NCI-H1092 treated with DMSO at 0.1 percent for 48 hours (cell line): ENCODE data around the gene UGT1A9.
"Not testable (repeated sequence)": the region's sequence is repeated elsewhere in the genome, so short reads cannot be mapped to it uniquely, and the experiment has no call there.

Source experiments
- DNase-seq: peaks from one replicate; lab custom pipeline; 2025; lab: John Stamatoyannopoulos, UW

Gene UGT1A9

GRCh38 chr2:233711312-233712008, 39.8 kb downstream of the UGT1A9 start:
- peak; percentile 52 for DNase-seq

- no peak for DNase-seq
Observed at GRCh38 chr2:233712611-233713261, 41.0 kb downstream of the UGT1A9 start, which contains the start of gene UGT1A5. Gene UGT1A5 (plus strand): TSS chr2:233712907. CDS start chr2:233712992, 85 bp downstream.

- DNase-seq: no peak
Observed at GRCh38 chr2:233713262-233713615, 41.5 kb downstream of the UGT1A9 start.

GRCh38 chr2:233714121-233714520, 42.4 kb downstream of the UGT1A9 start:
- DNase-seq: no peak

- DNase-seq: no peak
Observed at GRCh38 chr2:233718552-233718951, 46.9 kb downstream of the UGT1A9 start, which contains the start of gene UGT1A4. Gene UGT1A4 (plus strand): TSS chr2:233718736. CDS start chr2:233718821, 85 bp downstream.

- DNase-seq: no peak
Observed at GRCh38 chr2:233728723-233729301, 57.1 kb downstream of the UGT1A9 start, which contains the start of gene UGT1A3. Gene UGT1A3 (plus strand): TSS chr2:233729042. CDS start chr2:233729127, 85 bp downstream.

GRCh38 chr2:233736868-233737653, 65.4 kb downstream of the UGT1A9 start:
- DNase-seq: not testable (repeated sequence)

- DNase-seq: no peak
Observed at GRCh38 chr2:233740870-233741269, 69.2 kb downstream of the UGT1A9 start.

- DNase-seq: no peak
Observed at GRCh38 chr2:233743464-233744259, 72.0 kb downstream of the UGT1A9 start.

GRCh38 chr2:233745073-233745755, 73.5 kb downstream of the UGT1A9 start:
- no peak for DNase-seq

- not testable (repeated sequence) for DNase-seq
Observed at GRCh38 chr2:233745838-233746237, 74.1 kb downstream of the UGT1A9 start.

GRCh38 chr2:233746475-233747282, 75.0 kb downstream of the UGT1A9 start:
- DNase-seq: no peak

- no peak for DNase-seq
Observed at GRCh38 chr2:233747283-233747544, 75.5 kb downstream of the UGT1A9 start.

GRCh38 chr2:233750689-233751088, 79.0 kb downstream of the UGT1A9 start:
- DNase-seq: not testable (repeated sequence)

- DNase-seq: not testable (repeated sequence)
Observed at GRCh38 chr2:233751212-233752009, 79.7 kb downstream of the UGT1A9 start.

GRCh38 chr2:233754872-233755611, 83.3 kb downstream of the UGT1A9 start:
- no peak for DNase-seq

- no peak for DNase-seq
Observed at GRCh38 chr2:233756429-233757081, 84.9 kb downstream of the UGT1A9 start.

- no peak for DNase-seq
Observed at GRCh38 chr2:233758141-233758540, 86.4 kb downstream of the UGT1A9 start.
